ENCODE results near the gene PPFIBP1. TPM values are rescaled to one million over a fixed set of nuclear protein-coding genes. Genes with fewer than 3 reads are reported as not detected.

Gene PPFIBP1
- total and polyA plus RNA-seq, 2 of the 13 experiments (the other 11 are each of a cell fraction or from before 2014, with no cell fraction given), result 16.2 to 21.8 TPM

GRCh38 chr12:27555925-27556778, 32.1 kb downstream of the PPFIBP1 start:
- no peak overlapping the region for H3K4me2 ChIP-seq (ENCODE audit: low read depth, low read length)
- 95% methylated on average over 6 of the region's 6 CpGs for WGBS (ENCODE audit: low lambda C conversion rate)
- H3K27me3 ChIP-seq (ENCODE audit: control insufficient read depth in 1 of 2, insufficient read depth in 2 of 2, low read length in 2 of 2), result no peaks in the 10 kb centered on the region
- in situ Hi-C loops (cut with HindIII; ENCODE audit: extremely low pct_ligation_motif_present, low pct_unique_long_range_greater_than_20kb), result no loop called here
- no peak overlapping the region for H2AFZ ChIP-seq (ENCODE audit: low read length)
- ChIA-PET CTCF (ENCODE audit: low intra/inter-chr PET ratio, low total read pairs) (no interaction called here), POLR2A (no interaction called here)
- peaks cover 38% of the 10 kb centered on the region for H3K79me2 ChIP-seq (ENCODE audit: insufficient read depth, low read length)
- H3K9ac ChIP-seq (ENCODE audit: insufficient read depth, low read depth, low read length), result no peak overlapping the region
- no peak overlapping the region for H3K27ac ChIP-seq (ENCODE audit: extremely low read length, insufficient read depth, low read length)
- no TSS peak for BruUV-seq (replicated peaks)
- FAIRE-seq (no peak), ATAC-seq (no peak), DNase-seq (ENCODE audit: low spot score) (no peak)
- intact Hi-C loops (cut with micrococcal nuclease; ENCODE audit: unreplicated experiment), result loop anchor here (10.0 kb wide), 1 partner anchor 149 kb away; no protein-coding TSS in a partner anchor
- H3K9me3 ChIP-seq (ENCODE audit: low read length), result no peaks in the 10 kb centered on the region
- TF ChIP-seq FOSL1 (CRISPR knock-in tag; IDR thresholded peaks at IDR 0.05; ENCODE audit: borderline replicate concordance) (no peak), ZNF614 (CRISPR knock-in tag; IDR thresholded peaks at IDR 0.05; ENCODE audit: borderline replicate concordance) (no peak), ZNF678 (CRISPR knock-in tag; IDR thresholded peaks at IDR 0.05) (no peak), ATF7 (IDR thresholded peaks at IDR 0.05) (no peak), ATF7 (CRISPR knock-in tag; IDR thresholded peaks at IDR 0.05) (no peak), SRY (CRISPR knock-in tag; IDR thresholded peaks at IDR 0.05) (no peak)
- H3K36me3 ChIP-seq (replicated peaks in 1 of 2; ENCODE audit: control insufficient read depth in 1 of 2, insufficient read depth in 2 of 2, low read length in 2 of 2), result no peaks in the 10 kb centered on the region
- H4K20me1 ChIP-seq (ENCODE audit: insufficient read depth, low read length), result no peaks in the 10 kb centered on the region
- no peak overlapping the region for H3K4me3 ChIP-seq (replicated peaks in 1 of 3; ENCODE audit: insufficient read depth in 1 of 3, low read depth in 2 of 3, low read length in 3 of 3)
- peaks cover 29% of the 10 kb centered on the region for H3K4me1 ChIP-seq (ENCODE audit: insufficient read depth, low read length)

GRCh38 chr12:27560126-27560525, 36.1 kb downstream of the PPFIBP1 start:
- ChIA-PET CTCF (ENCODE audit: low intra/inter-chr PET ratio, low total read pairs) (no interaction called here), POLR2A (no interaction called here)
- FAIRE-seq (no peak), ATAC-seq (no peak), DNase-seq (ENCODE audit: low spot score) (no peak)
- 96% methylated on average over 2 of the region's 2 CpGs for WGBS (ENCODE audit: low lambda C conversion rate)
- H3K4me3 ChIP-seq (replicated peaks in 1 of 3; ENCODE audit: insufficient read depth in 1 of 3, low read depth in 2 of 3, low read length in 3 of 3), result no peak overlapping the region
- no peak overlapping the region for H3K27ac ChIP-seq (ENCODE audit: extremely low read length, insufficient read depth, low read length)
- H3K36me3 ChIP-seq (replicated peaks in 1 of 2; ENCODE audit: control insufficient read depth in 1 of 2, insufficient read depth in 2 of 2, low read length in 2 of 2), result no peaks in the 10 kb centered on the region
- H2AFZ ChIP-seq (ENCODE audit: low read length), result no peak overlapping the region
- H3K9ac ChIP-seq (ENCODE audit: insufficient read depth, low read depth, low read length), result no peak overlapping the region
- no peak overlapping the region for H3K4me2 ChIP-seq (ENCODE audit: low read depth, low read length)
- intact Hi-C loops (cut with micrococcal nuclease; ENCODE audit: unreplicated experiment) (no loop called here), in situ Hi-C loops (cut with HindIII; ENCODE audit: extremely low pct_ligation_motif_present, low pct_unique_long_range_greater_than_20kb) (no loop called here)
- BruUV-seq (replicated peaks), result no TSS peak
- peaks cover 17% of the 10 kb centered on the region for H3K79me2 ChIP-seq (ENCODE audit: insufficient read depth, low read length)
- no peaks in the 10 kb centered on the region for H4K20me1 ChIP-seq (ENCODE audit: insufficient read depth, low read length)
- no peaks in the 10 kb centered on the region for H3K27me3 ChIP-seq (ENCODE audit: control insufficient read depth in 1 of 2, insufficient read depth in 2 of 2, low read length in 2 of 2)
- no peaks in the 10 kb centered on the region for H3K4me1 ChIP-seq (ENCODE audit: insufficient read depth, low read length)
- no peaks in the 10 kb centered on the region for H3K9me3 ChIP-seq (ENCODE audit: low read length)
- TF ChIP-seq RARG (CRISPR knock-in tag; IDR thresholded peaks at IDR 0.05; ENCODE audit: low read depth), result no peak
- no peak for TF ChIP-seq ZNF251 (CRISPR knock-in tag; IDR thresholded peaks at IDR 0.05)
- no peak for TF ChIP-seq ESRRA (CRISPR knock-in tag; IDR thresholded peaks at IDR 0.05; ENCODE audit: low read depth)
- no peak for TF ChIP-seq ZSCAN25 (CRISPR knock-in tag; IDR thresholded peaks at IDR 0.05)
- no peak for TF ChIP-seq ZFP62 (CRISPR knock-in tag; IDR thresholded peaks at IDR 0.05)
- TF ChIP-seq ZNF441 (CRISPR knock-in tag; IDR thresholded peaks at IDR 0.05; ENCODE audit: borderline replicate concordance), result no peak
